ENCODE measurements around the gene CSRNP3. TPM values are rescaled to one million over a fixed set of nuclear protein-coding genes. Genes with fewer than 3 reads are reported as not detected.

Gene CSRNP3
- total and polyA plus RNA-seq, 2 experiments from 2014 or later: 3.0 to 14.0 TPM

GRCh38 chr2:165508927-165509326 lies 39.4 kb downstream of the CSRNP3 start:
- H3K4me3 ChIP-seq: no peak overlapping the region
- no peaks in the 10 kb centered on the region for H3K9me2 ChIP-seq (replicated peaks; ENCODE audit: insufficient read depth)
- H3K27ac ChIP-seq: no peak overlapping the region
- no peaks in the 10 kb centered on the region for H3K79me2 ChIP-seq
- no peak overlapping the region for H3K4me2 ChIP-seq
- DNase-seq (ENCODE audit: low spot score): no peak
- TF ChIP-seq, protein P1, sequence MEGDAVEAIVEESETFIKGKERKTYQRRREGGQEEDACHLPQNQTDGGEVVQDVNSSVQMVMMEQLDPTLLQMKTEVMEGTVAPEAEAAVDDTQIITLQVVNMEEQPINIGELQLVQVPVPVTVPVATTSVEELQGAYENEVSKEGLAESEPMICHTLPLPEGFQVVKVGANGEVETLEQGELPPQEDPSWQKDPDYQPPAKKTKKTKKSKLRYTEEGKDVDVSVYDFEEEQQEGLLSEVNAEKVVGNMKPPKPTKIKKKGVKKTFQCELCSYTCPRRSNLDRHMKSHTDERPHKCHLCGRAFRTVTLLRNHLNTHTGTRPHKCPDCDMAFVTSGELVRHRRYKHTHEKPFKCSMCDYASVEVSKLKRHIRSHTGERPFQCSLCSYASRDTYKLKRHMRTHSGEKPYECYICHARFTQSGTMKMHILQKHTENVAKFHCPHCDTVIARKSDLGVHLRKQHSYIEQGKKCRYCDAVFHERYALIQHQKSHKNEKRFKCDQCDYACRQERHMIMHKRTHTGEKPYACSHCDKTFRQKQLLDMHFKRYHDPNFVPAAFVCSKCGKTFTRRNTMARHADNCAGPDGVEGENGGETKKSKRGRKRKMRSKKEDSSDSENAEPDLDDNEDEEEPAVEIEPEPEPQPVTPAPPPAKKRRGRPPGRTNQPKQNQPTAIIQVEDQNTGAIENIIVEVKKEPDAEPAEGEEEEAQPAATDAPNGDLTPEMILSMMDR (IDR thresholded peaks at IDR 0.05; ENCODE audit: poor library complexity): no peak
- no peak for TF ChIP-seq EZH2phosphoT487 (IDR thresholded peaks at IDR 0.05; ENCODE audit: low read depth, severe bottlenecking, unreplicated experiment)
- no peak for TF ChIP-seq EZH2 (IDR thresholded peaks at IDR 0.05; ENCODE audit: borderline replicate concordance)
- no peaks in the 10 kb centered on the region for H3K9me3 ChIP-seq (ENCODE audit: low read depth)
- H4K20me1 ChIP-seq (ENCODE audit: insufficient read depth, poor library complexity, severe bottlenecking): no peaks in the 10 kb centered on the region
- H2AFZ ChIP-seq: no peak overlapping the region
- H3K36me3 ChIP-seq (replicated peaks; ENCODE audit: insufficient read depth, low read depth): no peaks in the 10 kb centered on the region
- peaks cover 6% of the 10 kb centered on the region for H3K4me1 ChIP-seq (ENCODE audit: insufficient read depth)
- H3K27me3 ChIP-seq: no peaks in the 10 kb centered on the region

- Histone ChIP-seq H3K4me3 (no peak overlapping the region), H3K9me3 (ENCODE audit: low read depth) (no peaks in the 10 kb centered on the region), H2AFZ (no peak overlapping the region), H3K79me2 (no peaks in the 10 kb centered on the region), H4K20me1 (ENCODE audit: insufficient read depth, poor library complexity, severe bottlenecking) (no peaks in the 10 kb centered on the region), H3K4me2 (no peak overlapping the region), H3K27me3 (no peaks in the 10 kb centered on the region), H3K4me1 (ENCODE audit: insufficient read depth) (no peaks in the 10 kb centered on the region), H3K27ac (no peak overlapping the region), H3K9me2 (replicated peaks; ENCODE audit: insufficient read depth) (no peaks in the 10 kb centered on the region), H3K36me3 (replicated peaks; ENCODE audit: insufficient read depth, low read depth) (no peaks in the 10 kb centered on the region)
- DNase-seq (ENCODE audit: low spot score): no peak
- TF ChIP-seq EZH2 (IDR thresholded peaks at IDR 0.05; ENCODE audit: borderline replicate concordance): no peak
- TF ChIP-seq, protein P1 (IDR thresholded peaks at IDR 0.05; ENCODE audit: poor library complexity): no peak
- no peak for TF ChIP-seq EZH2phosphoT487 (IDR thresholded peaks at IDR 0.05; ENCODE audit: low read depth, severe bottlenecking, unreplicated experiment)
- 100% methylated on average over 1 of the region's 1 CpG for WGBS (ENCODE audit: low lambda C conversion rate, missing lambda C conversion rate)
Measured at GRCh38 chr2:165513479-165513878, 44.0 kb downstream of the CSRNP3 start.

GRCh38 chr2:165518611-165519010 lies 49.1 kb downstream of the CSRNP3 start:
- DNase-seq (ENCODE audit: low spot score): no peak

More at GRCh38 chr2:165518611-165519010, 49.1 kb downstream of the CSRNP3 start:
- Histone ChIP-seq H3K4me1 (ENCODE audit: insufficient read depth) (no peaks in the 10 kb centered on the region), H3K4me2 (no peak overlapping the region), H3K4me3 (no peak overlapping the region), H3K79me2 (no peaks in the 10 kb centered on the region), H3K36me3 (replicated peaks; ENCODE audit: insufficient read depth, low read depth) (no peaks in the 10 kb centered on the region), H4K20me1 (ENCODE audit: insufficient read depth, poor library complexity, severe bottlenecking) (no peaks in the 10 kb centered on the region), H2AFZ (no peak overlapping the region), H3K27me3 (no peaks in the 10 kb centered on the region), H3K9me3 (ENCODE audit: low read depth) (no peaks in the 10 kb centered on the region), H3K9me2 (replicated peaks; ENCODE audit: insufficient read depth) (no peaks in the 10 kb centered on the region), H3K27ac (no peak overlapping the region)
- no peak for TF ChIP-seq EZH2 (IDR thresholded peaks at IDR 0.05; ENCODE audit: borderline replicate concordance)
- TF ChIP-seq, protein P1 (IDR thresholded peaks at IDR 0.05; ENCODE audit: poor library complexity): no peak
- TF ChIP-seq EZH2phosphoT487 (IDR thresholded peaks at IDR 0.05; ENCODE audit: low read depth, severe bottlenecking, unreplicated experiment): no peak

Measured in hepatocyte (in vitro differentiated cells).